HepG2 (cell line): Measurements from ENCODE around the gene RBM23. TPM values are rescaled to one million over a fixed set of nuclear protein-coding genes. Genes with fewer than 3 reads are reported as not detected.
A peak's percentile ranks its signal among the peaks of the same experiment; 100 is the strongest.

Source experiments
- AFF4 ChIP-seq: sonication (generic); formaldehyde crosslinking; IDR thresholded peaks from 2 replicates; pipeline ENCODE4 v1.4.0; 2020; ENCODE audit warnings: missing genetic modification reagents
- ATF1 ChIP-seq: IDR thresholded peaks from 2 replicates; pipeline ENCODE4 v1.6.1; 2016; ENCODE audit warnings: mild to moderate bottlenecking, control low read depth
- CHD2 ChIP-seq: IDR thresholded peaks from 2 replicates; pipeline ENCODE4 v1.6.1; 2011; ENCODE audit warnings: low read depth, low read length, improper control_type of control experiment
- CREB1 ChIP-seq, 2 experiments: fragments of 450-650 bp in 1 of 2; IDR thresholded peaks; 2 replicates each; pipeline ENCODE4 v1.6.1; 2016 to 2017; ENCODE audit warnings: control low read depth in 1 of 2, mild to moderate bottlenecking in 1 of 2, missing compliant biosample characterization in 1 of 2, missing genetic modification characterization in 1 of 2
- FOXA1 ChIP-seq, 2 experiments: fragments of 450-650 bp in 1 of 2; sonication (generic) in 1 of 2; formaldehyde crosslinking in 1 of 2; IDR thresholded peaks; 2 replicates each; pipeline versions ENCODE4 v1.4.0 to v1.6.1; 2016 to 2020; ENCODE audit warnings: missing genetic modification reagents in 1 of 2
- HNF4G ChIP-seq, 2 experiments: sonication (generic) in 1 of 2; formaldehyde crosslinking in 1 of 2; IDR thresholded peaks; 2 replicates each; pipeline versions ENCODE4 v1.4.0 to v1.6.1; 2011 to 2020; ENCODE audit warnings: borderline replicate concordance in 2 of 2, low read depth in 2 of 2, mild to moderate bottlenecking in 2 of 2, low read length in 1 of 2, missing genetic modification reagents in 1 of 2, moderate library complexity in 1 of 2
- KLF16 ChIP-seq, 2 experiments: sonication (generic) in 1 of 2; formaldehyde crosslinking in 1 of 2; IDR thresholded peaks; 2 replicates each; pipeline versions ENCODE4 v1.6.1 to v1.8.0; 2016 to 2023; ENCODE audit warnings: missing genetic modification reagents in 2 of 2, missing compliant biosample characterization in 1 of 2
- MAF1 ChIP-seq: sonication (generic); formaldehyde crosslinking; IDR thresholded peaks from 2 replicates; pipeline ENCODE4 v1.5.0; 2020; ENCODE audit warnings: missing genetic modification reagents, borderline replicate concordance
- MLLT10 ChIP-seq: sonication (generic); formaldehyde crosslinking; IDR thresholded peaks from 2 replicates; pipeline ENCODE4 v1.4.0; 2020; ENCODE audit warnings: missing genetic modification reagents
- MTA3 ChIP-seq: sonication (generic); formaldehyde crosslinking; IDR thresholded peaks from 2 replicates; pipeline ENCODE4 v1.4.0; 2020; ENCODE audit warnings: missing genetic modification reagents
- MYC ChIP-seq: sonication (generic); formaldehyde crosslinking; IDR thresholded peaks from 2 replicates; pipeline ENCODE4 v1.9.0; 2021; ENCODE audit warnings: missing genetic modification reagents, borderline replicate concordance
- NR2F1 ChIP-seq, 2 experiments: fragments of 450-650 bp in 1 of 2; formaldehyde crosslinking in 1 of 2; IDR thresholded peaks; 2 replicates each; pipeline versions ENCODE4 v1.5.0 to v1.6.1; 2016 to 2020; ENCODE audit warnings: mild to moderate bottlenecking in 1 of 2, missing compliant biosample characterization in 1 of 2, missing genetic modification reagents in 1 of 2, moderate library complexity in 1 of 2
- PAWR ChIP-seq: sonication (generic); formaldehyde crosslinking; IDR thresholded peaks from 2 replicates; pipeline ENCODE4 v1.4.0; 2020; ENCODE audit warnings: missing genetic modification reagents, mild to moderate bottlenecking, borderline replicate concordance
- SNAI1 ChIP-seq: sonication (generic); formaldehyde crosslinking; IDR thresholded peaks from 2 replicates; pipeline ENCODE4 v1.5.0; 2020; ENCODE audit warnings: mild to moderate bottlenecking, missing genetic modification reagents, borderline replicate concordance
- TBX2 ChIP-seq: sonication (generic); formaldehyde crosslinking; IDR thresholded peaks from 2 replicates; pipeline ENCODE4 v1.5.0; 2020; ENCODE audit warnings: missing genetic modification reagents, mild to moderate bottlenecking, borderline replicate concordance
- TGIF2 ChIP-seq: IDR thresholded peaks from 2 replicates; pipeline ENCODE4 v1.6.1; 2016; ENCODE audit warnings: control low read depth, missing compliant biosample characterization
- ZFP36L2 ChIP-seq: sonication (generic); formaldehyde crosslinking; IDR thresholded peaks from 2 replicates; pipeline ENCODE4 v1.4.0; 2020; ENCODE audit warnings: missing genetic modification reagents
- ZFP41 ChIP-seq: sonication (generic); formaldehyde crosslinking; IDR thresholded peaks from 2 replicates; pipeline ENCODE4 v1.4.0; 2020; ENCODE audit warnings: mild to moderate bottlenecking, missing genetic modification reagents, borderline replicate concordance
- ZNF224 ChIP-seq: sonication (generic); formaldehyde crosslinking; IDR thresholded peaks from 2 replicates; pipeline ENCODE4 v1.5.0; 2020; ENCODE audit warnings: mild to moderate bottlenecking, missing genetic modification reagents
- ZNF652 ChIP-seq: IDR thresholded peaks from 2 replicates; pipeline ENCODE4 v1.6.1; 2016; ENCODE audit warnings: low read depth, borderline replicate concordance
- ZNF790 ChIP-seq: sonication (generic); formaldehyde crosslinking; IDR thresholded peaks from 2 replicates; pipeline ENCODE4 v1.8.0; 2022; ENCODE audit warnings: missing genetic modification reagents, mild to moderate bottlenecking, borderline replicate concordance
- ZSCAN25 ChIP-seq: sonication (generic); formaldehyde crosslinking; IDR thresholded peaks from 2 replicates; pipeline ENCODE4 v1.8.0; 2022; ENCODE audit warnings: mild to moderate bottlenecking, missing genetic modification reagents
- polyA plus RNA-seq, 8 experiments: library from polyadenylated mRNA; depleted of rRNA in 3 of 8; stranded (reverse) in 7 of 8; unstranded in 1 of 8; fragments of >200 nt; fragmentation: Illumina TruSeq in 4 of 8; extraction: Trizol in 4 of 8; gene quantifications; 2 replicates each; pipeline versions ENCODE4 v1.2.1 to v1.2.3, GENCODE V29; 2011 to 2016; ENCODE audit warnings: low read depth in 4 of 8, missing spikeins in 1 of 8, mixed read lengths in 1 of 8; ENCODE audit not compliant: insufficient read depth in 1 of 8
- total RNA-seq, 5 experiments: library from RNA; depleted of rRNA; stranded (reverse); fragments of >200 nt; fragmentation: Illumina TruSeq; extraction: Trizol; gene quantifications; 2 replicates each; pipeline ENCODE4 v1.2.3, GENCODE V29; 2016; ENCODE audit warnings: low read depth in 1 of 5
- TF ChIP-seq, protein P1 (sequence below): sonication (generic); formaldehyde crosslinking; IDR thresholded peaks from 2 replicates; pipeline ENCODE4 v1.4.0; 2020; ENCODE audit warnings: missing genetic modification reagents, borderline replicate concordance

The RBM23 gene
- total and polyA plus RNA-seq, 2 of the 13 experiments (the other 11 are each of a cell fraction or from before 2014, with no cell fraction given), result 1.5 to 2.1 TPM

DNA sequence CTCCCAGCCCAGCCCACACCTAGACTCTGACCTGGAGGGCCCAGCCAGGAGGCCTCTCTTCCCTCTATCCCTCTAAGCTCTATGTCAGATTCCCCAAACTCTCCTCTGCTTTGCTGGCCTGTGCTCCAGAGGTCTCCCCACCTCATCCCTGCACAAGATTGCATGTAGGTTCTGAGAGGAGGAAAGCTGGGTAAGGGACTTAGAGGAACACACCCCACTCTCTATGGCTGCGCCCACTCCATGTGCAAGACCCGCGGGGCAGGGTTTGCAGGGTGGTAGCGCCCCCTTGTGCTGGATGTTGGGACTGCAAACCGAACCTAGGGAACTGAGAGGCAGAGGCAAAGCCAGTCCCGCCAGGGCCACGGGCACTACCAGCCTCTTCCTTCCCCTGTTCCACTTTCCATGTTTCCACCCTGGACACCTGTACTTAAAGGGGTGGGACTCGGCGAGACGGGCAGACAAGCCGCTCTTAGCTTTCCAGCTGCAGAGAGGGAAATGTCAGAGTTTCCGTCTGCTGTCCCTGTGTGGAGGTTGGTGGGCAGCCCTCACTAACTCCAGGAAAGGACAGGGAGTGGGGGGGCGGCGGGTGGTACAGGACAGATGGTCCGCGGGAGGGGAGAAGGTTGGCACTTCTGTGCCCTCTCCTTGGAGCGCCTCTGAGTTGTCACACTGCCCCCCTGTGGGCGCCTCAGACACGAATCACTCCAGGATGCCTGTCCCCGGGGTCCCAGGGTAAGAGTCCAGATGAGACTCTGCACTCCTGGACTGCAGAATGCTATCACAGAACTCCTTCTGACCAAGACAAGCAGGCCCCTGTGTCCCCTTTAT is 65.8 kb downstream of the RBM23 start (continued):
- TF ChIP-seq ZSCAN25 (CRISPR knock-in tag) (peak; percentile 98), PAWR (CRISPR knock-in tag) (no peak), ZFP41 (CRISPR knock-in tag) (0 out of 2 replicates have a peak, but pooled peaks have one; percentile 4), HNF4G (IDR thresholded peaks at IDR 0.05; ENCODE audit: borderline replicate concordance, low read depth, low read length) (peak; percentile 23), HNF4G (CRISPR knock-in tag; IDR thresholded peaks at IDR 0.05; ENCODE audit: borderline replicate concordance, low read depth) (peak; percentile 59; the same call in 1 of the 2 replicates), FOXA1 (IDR thresholded peaks at IDR 0.05) (no peak), FOXA1 (CRISPR knock-in tag; IDR thresholded peaks at IDR 0.05) (no peak; the same call in 1 of the 2 replicates), ZFP36L2 (CRISPR knock-in tag) (no peak), ZNF790 (0 out of 2 replicates have a peak, but pooled peaks have one; percentile 66), ZNF224 (peak; percentile 96), AFF4 (CRISPR knock-in tag) (no peak), ATF1 (CRISPR knock-in tag) (no peak), CREB1 (IDR thresholded peaks at IDR 0.05) (no peak), CREB1 (CRISPR knock-in tag; IDR thresholded peaks at IDR 0.05) (no peak), ZNF652 (no peak), TGIF2 (CRISPR knock-in tag) (no peak), NR2F1 (CRISPR knock-in tag; IDR thresholded peaks at IDR 0.05) (no peak; a peak in 1 of 4 replicates), MLLT10 (CRISPR knock-in tag) (no peak), KLF16 (CRISPR knock-in tag; IDR thresholded peaks at IDR 0.05) (peak in 1 of 2 experiments; percentile 85; a peak in 2 of 4 replicates), TBX2 (CRISPR knock-in tag) (peak; percentile 86), MAF1 (CRISPR knock-in tag) (no peak), MTA3 (no peak), MYC (CRISPR knock-in tag) (peak; percentile 94; the same call in 1 of the 2 replicates), SNAI1 (CRISPR knock-in tag) (peak; percentile 86; the same call in 1 of the 2 replicates), CHD2 (no peak)
- TF ChIP-seq, protein P1, sequence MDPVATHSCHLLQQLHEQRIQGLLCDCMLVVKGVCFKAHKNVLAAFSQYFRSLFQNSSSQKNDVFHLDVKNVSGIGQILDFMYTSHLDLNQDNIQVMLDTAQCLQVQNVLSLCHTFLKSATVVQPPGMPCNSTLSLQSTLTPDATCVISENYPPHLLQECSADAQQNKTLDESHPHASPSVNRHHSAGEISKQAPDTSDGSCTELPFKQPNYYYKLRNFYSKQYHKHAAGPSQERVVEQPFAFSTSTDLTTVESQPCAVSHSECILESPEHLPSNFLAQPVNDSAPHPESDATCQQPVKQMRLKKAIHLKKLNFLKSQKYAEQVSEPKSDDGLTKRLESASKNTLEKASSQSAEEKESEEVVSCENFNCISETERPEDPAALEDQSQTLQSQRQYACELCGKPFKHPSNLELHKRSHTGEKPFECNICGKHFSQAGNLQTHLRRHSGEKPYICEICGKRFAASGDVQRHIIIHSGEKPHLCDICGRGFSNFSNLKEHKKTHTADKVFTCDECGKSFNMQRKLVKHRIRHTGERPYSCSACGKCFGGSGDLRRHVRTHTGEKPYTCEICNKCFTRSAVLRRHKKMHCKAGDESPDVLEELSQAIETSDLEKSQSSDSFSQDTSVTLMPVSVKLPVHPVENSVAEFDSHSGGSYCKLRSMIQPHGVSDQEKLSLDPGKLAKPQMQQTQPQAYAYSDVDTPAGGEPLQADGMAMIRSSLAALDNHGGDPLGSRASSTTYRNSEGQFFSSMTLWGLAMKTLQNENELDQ (CRISPR knock-in tag), result peak; percentile 81; the same call in 1 of the 2 replicates
